KOPT-K1 (cell line): Measurements from ENCODE around the gene RHCG.

Source experiments
- H3K27ac ChIP-seq: fragments of 200-600 bp; sonication (generic); 2 replicates; pipeline ENCODE4 v1.5.1; 2016; ENCODE audit warnings: antibody characterized with exemption, mild to moderate bottlenecking, low read depth, low read length; ENCODE audit not compliant: poor library complexity, severe bottlenecking
- H3K36me3 ChIP-seq: fragments of 200-600 bp; sonication (generic); 2 replicates; pipeline ENCODE4 v1.5.1; 2017; ENCODE audit warnings: antibody characterized with exemption, mild to moderate bottlenecking, low read length, moderate library complexity; ENCODE audit not compliant: insufficient read depth
- H3K9me3 ChIP-seq: fragments of 200-600 bp; sonication (generic); 2 replicates; pipeline ENCODE4 v1.5.1; 2017; ENCODE audit warnings: antibody characterized with exemption, low read length, mild to moderate bottlenecking; ENCODE audit not compliant: insufficient read depth, poor library complexity, severe bottlenecking

The RHCG gene

GRCh38 chr15:89514596-89515406 lies 18.4 kb upstream of the RHCG start:
- Histone ChIP-seq H3K9me3 (no peaks in the 10 kb centered on the region), H3K27ac (no peak overlapping the region)

GRCh38 chr15:89514186-89514585 lies 17.8 kb upstream of the RHCG start:
- no peak overlapping the region for H3K27ac ChIP-seq

More at GRCh38 chr15:89514596-89515406, 18.4 kb upstream of the RHCG start:
- H3K36me3 ChIP-seq = no peaks in the 10 kb centered on the region

GRCh38 chr15:89513284-89513683 lies 16.9 kb upstream of the RHCG start:
- Histone ChIP-seq H3K27ac (no peak overlapping the region), H3K9me3 (no peaks in the 10 kb centered on the region), H3K36me3 (no peaks in the 10 kb centered on the region)

More at GRCh38 chr15:89514186-89514585, 17.8 kb upstream of the RHCG start:
- H3K36me3 ChIP-seq = no peaks in the 10 kb centered on the region
- H3K9me3 ChIP-seq = no peaks in the 10 kb centered on the region

- no peak overlapping the region for H3K27ac ChIP-seq
- no peaks in the 10 kb centered on the region for H3K9me3 ChIP-seq
- no peaks in the 10 kb centered on the region for H3K36me3 ChIP-seq
Observed at GRCh38 chr15:89512631-89513030, 16.2 kb upstream of the RHCG start.

- no peaks in the 10 kb centered on the region for H3K36me3 ChIP-seq
- H3K9me3 ChIP-seq = no peaks in the 10 kb centered on the region
- H3K27ac ChIP-seq = no peak overlapping the region
Observed at GRCh38 chr15:89506026-89506686, 9.8 kb upstream of the RHCG start.

GRCh38 chr15:89504166-89504565 lies 7.8 kb upstream of the RHCG start:
- H3K27ac ChIP-seq = no peak overlapping the region
- H3K9me3 ChIP-seq = no peaks in the 10 kb centered on the region
- H3K36me3 ChIP-seq = no peaks in the 10 kb centered on the region

GRCh38 chr15:89502867-89503595 lies 6.6 kb upstream of the RHCG start:
- Histone ChIP-seq H3K9me3 (no peaks in the 10 kb centered on the region), H3K27ac (no peak overlapping the region)

GRCh38 chr15:89501646-89502045 lies 5.3 kb upstream of the RHCG start:
- no peaks in the 10 kb centered on the region for H3K9me3 ChIP-seq
- no peaks in the 10 kb centered on the region for H3K36me3 ChIP-seq
- H3K27ac ChIP-seq = no peak overlapping the region

More at GRCh38 chr15:89502867-89503595, 6.6 kb upstream of the RHCG start:
- H3K36me3 ChIP-seq = no peaks in the 10 kb centered on the region

- Histone ChIP-seq H3K9me3 (no peaks in the 10 kb centered on the region), H3K27ac (no peak overlapping the region), H3K36me3 (no peaks in the 10 kb centered on the region)
Observed at GRCh38 chr15:89500397-89501270, 4.3 kb upstream of the RHCG start.

- Histone ChIP-seq H3K36me3 (no peaks in the 10 kb centered on the region), H3K27ac (no peak overlapping the region), H3K9me3 (no peaks in the 10 kb centered on the region)
Observed at GRCh38 chr15:89499156-89499555, 2.8 kb upstream of the RHCG start.

GRCh38 chr15:89498574-89498906 lies 2.2 kb upstream of the RHCG start:
- H3K27ac ChIP-seq = no peak overlapping the region

GRCh38 chr15:89497231-89497630 lies 848 bp upstream of the RHCG start:
- Histone ChIP-seq H3K27ac (no peak overlapping the region), H3K9me3 (no peaks in the 10 kb centered on the region), H3K36me3 (no peaks in the 10 kb centered on the region)

More at GRCh38 chr15:89498574-89498906, 2.2 kb upstream of the RHCG start:
- H3K9me3 ChIP-seq = no peaks in the 10 kb centered on the region
- no peaks in the 10 kb centered on the region for H3K36me3 ChIP-seq

GRCh38 chr15:89495638-89496145 lies 691 bp downstream of the RHCG start:
- no peaks in the 10 kb centered on the region for H3K9me3 ChIP-seq
- H3K27ac ChIP-seq = no peak overlapping the region
- no peaks in the 10 kb centered on the region for H3K36me3 ChIP-seq

- Histone ChIP-seq H3K9me3 (no peaks in the 10 kb centered on the region), H3K36me3 (no peaks in the 10 kb centered on the region), H3K27ac (no peak overlapping the region)
Observed at GRCh38 chr15:89494941-89495637, 1.3 kb downstream of the RHCG start.
